Measurements from ENCODE around the gene DIDO1.
"Not testable (repeated sequence)": the region's sequence is repeated elsewhere in the genome, so short reads cannot be mapped to it uniquely, and the experiment has no call there.

Gene DIDO1

DNA sequence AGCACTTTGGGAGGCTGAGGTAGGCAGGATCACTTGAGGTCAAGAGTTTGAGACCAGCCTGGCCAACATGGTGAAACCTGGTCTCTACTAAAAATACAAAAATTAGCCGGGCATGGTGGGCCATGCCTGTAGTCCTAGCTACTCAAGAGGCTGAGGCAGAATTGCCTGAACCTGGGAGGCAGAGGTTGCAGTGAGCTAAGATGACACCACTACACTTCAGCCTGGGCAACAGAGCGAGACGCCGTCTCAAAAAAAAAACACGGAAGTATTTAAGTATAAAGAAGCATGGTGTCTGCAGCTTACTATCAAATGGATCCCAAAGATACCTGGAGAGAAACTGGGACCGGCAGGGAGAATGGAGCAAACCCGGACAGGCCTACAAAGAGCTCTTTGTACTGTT is 77.4 kb downstream of the DIDO1 start:
- DNase-seq: not testable (repeated sequence)

DNA sequence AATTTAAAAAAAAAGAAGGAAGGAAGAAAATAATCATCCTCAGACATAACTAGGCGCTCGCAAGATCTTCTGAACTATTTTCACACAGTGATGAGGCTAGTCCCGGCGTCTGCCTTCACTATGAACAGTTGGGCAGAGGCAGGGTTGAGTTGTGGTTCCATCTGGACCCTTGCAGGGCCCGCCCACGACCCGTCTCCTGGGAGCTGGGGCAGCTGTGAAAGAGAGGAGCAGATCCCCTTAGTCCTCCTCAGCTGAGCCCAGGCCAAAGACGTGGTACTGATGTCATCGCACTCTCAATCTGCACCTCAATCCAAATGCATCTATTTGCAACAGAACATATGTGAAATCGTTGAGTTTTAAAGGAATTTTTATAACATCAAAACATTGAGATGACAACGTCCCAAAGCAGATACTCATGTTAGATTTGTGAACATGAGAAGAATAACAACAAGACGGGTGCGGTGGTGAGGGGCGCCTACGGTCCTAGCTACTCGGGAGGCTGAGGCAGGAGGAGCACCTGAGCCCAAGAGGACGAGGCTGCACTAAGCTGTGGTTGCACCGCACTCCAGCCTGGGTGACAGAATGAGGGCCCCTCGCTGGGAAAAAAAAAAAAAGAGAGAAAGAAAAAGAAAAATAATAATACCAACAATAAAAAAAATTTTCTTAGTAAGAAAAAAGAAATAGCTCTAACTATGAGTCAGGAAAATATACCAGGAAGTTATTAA is 80.0 kb downstream of the DIDO1 start:
- DNase-seq: no peak

DNA sequence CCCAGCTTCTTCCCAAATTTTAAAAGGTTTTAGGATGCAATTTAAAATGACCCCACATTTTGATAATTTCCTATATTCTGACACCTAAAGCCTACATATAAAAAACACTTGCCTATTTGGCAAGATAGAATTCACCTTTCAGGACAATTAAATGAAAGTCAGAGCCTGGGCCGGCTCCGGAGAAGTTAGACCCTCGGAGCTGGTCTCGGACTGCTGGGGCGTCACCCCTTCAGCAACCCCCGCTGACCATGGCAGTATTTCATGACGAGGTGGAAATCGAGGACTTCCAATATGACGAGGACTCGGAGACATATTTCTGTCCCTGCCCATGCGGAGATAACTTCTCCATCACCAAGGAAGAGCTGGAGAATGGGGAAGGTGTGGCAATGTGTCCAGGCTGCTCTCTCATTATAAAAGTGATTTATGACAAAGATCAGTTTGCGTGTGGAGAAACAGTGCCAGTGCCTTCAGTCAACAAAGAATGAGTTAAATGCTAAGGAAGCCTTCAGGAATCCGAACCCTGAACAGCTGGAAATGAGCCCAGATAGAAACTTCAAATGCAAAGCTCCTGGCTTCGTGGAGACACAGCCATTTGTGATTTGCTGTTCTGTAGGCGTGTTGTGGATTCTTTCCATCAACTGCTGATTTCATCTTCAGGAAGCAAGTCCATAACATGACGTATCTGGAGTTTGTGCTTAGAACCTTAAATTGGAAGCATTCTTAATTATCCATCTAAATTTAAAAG is 80.7 kb downstream of the DIDO1 start:
- no peak for DNase-seq

DNA sequence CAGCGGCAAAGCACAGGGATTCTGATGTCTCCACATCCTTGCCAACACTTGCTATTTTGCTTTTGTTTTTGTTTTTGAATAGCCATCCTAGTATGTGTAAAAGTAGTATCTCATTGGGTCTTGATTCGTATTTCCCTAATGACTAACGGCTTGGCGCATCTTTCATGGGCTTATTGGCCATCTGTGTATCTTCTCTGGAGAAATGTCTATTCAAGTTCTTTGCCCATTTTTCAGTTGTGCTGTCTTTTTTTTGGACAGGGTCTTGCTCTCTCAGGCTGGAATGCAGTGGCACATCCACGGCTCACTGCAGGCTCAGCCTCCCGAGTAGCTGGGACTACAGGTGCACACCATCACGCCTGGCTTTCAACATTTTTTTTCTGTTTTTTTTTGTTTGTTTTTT is 82.1 kb downstream of the DIDO1 start:
- DNase-seq: no peak

GRCh38 chr20:62843656-62844055 is 82.6 kb downstream of the DIDO1 start:
- DNase-seq: no peak

GRCh38 chr20:62841705-62842212 is 84.5 kb downstream of the DIDO1 start:
- no peak for DNase-seq

GRCh38 chr20:62840244-62841197 is 85.8 kb downstream of the DIDO1 start:
- no peak for DNase-seq

GRCh38 chr20:62839816-62840215 is 86.5 kb downstream of the DIDO1 start:
- no peak for DNase-seq

DNA sequence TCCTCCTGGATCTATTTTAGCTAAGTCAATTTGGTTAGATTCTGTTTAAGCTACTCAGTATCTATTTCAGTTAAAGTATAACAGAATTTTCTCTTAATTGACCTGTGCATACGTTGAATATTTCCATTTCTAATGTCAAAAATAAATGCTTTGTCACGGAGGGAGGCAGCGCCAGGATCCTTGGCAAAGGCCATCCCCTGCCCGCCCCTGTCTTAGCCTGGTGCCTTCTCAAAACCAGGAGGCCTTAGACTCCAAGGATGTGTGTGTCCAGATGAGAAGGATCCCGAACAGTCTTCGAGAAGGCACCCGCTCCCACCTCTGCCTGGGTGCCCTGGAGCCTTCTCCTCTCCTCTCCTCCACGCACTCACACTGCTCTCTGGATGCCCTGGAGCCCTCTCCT is 87.0 kb downstream of the DIDO1 start:
- no peak for DNase-seq

DNA sequence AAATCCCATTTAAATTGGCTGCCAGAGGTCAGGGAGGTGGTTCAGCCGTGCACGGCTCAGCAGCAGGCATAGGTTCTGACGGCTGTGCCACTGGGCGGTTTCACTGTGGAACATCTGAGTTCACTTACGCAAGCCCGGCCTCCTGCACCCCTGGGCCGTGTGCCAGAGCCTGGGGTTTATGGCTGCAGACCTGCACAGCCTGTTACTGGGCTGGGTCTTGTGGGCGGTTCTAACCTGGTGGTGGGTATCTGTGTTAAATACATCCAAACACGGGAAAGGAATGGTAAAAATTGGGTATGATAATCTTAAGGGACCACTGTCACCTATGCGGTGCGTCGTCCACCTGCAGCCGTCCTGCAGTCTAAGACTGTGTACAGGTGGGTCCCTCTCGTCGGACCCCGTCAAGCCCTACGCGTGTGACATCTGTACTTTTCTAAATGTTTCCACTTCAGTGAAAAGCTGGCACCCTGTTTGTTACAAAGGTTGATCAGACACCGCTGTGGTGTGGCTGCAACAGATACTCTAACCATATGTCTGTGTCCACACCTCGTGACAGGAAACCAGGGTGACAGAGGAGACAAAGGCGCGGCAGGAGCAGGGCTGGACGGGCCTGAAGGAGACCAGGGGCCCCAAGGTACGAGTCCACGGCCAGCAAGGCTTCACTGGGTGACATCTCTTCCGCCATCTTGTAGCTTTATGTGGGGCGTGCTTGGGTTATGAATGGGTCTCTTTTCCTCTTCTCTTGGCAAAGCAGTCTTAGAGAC is 88.0 kb downstream of the DIDO1 start:
- DNase-seq: no peak

- no peak for DNase-seq
Measured at GRCh38 chr20:62837790-62838127, 88.5 kb downstream of the DIDO1 start.

DNA sequence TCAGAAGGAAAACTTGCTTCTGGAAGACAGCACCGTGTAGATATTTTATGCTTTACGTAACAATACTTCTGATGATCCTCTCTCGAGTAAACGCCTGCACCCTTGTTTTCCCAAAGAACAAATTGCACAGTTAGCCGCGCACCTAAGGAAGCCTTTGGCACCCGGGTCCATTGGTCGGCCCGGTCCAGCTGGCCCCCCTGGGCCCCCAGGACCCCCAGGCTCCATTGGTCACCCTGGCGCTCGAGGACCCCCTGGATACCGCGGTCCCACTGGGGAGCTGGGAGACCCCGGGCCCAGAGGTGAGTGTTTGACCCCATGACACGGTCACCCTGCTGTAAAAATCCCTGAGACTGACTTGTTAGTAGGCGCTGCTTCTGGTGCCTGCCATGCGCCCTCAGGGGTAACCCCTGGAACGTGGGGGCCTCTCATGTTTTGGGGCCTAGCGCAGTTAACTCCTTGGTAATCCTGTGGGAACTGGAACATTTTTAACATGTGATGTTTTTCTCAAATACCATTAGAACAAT is 89.3 kb downstream of the DIDO1 start:
- no peak for DNase-seq

DNA sequence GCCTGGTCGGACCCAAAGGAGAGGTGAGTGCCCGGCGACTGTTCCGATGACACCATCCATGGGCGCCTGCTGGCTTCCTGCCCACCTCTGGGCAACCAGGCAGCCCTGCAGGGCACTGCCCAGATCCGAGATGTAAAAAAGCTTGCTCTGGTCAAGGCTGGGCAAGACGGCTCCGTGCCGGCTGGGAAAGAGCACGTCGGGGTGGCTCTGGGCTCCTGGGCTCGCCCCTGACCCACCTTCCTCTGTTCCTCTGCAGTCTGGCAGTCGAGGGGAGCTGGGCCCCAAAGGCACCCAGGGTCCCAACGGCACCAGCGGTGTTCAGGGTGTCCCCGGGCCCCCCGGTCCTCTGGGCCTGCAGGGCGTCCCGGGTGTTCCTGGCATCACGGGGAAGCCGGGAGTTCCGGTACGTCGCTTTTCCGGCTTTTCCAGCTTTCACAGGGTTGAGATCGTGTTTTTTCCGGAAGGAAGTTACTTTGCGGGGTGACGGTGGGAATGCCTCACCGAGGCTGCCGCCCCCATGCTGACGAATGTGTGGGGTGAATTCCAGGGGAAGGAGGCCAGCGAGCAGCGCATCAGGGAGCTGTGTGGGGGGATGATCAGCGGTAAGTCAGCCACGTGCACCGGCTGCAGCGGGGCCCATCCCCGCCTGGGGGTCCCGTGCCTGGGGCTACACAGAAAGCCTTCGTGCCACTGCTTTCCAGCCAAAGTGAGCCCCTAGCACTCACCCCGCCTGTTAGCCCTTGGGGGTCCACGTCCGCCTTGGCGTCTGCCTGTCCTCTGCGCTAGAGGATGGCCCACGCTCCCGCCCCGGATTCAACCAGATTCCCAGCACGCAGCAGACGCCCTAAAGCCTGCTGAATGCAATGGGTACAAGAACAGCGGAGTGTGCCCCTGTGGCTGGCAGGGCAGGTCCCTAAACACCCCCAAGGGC is 90.1 kb downstream of the DIDO1 start:
- no peak for DNase-seq

GRCh38 chr20:62834967-62835730 is 91.2 kb downstream of the DIDO1 start:
- DNase-seq: no peak

DNA sequence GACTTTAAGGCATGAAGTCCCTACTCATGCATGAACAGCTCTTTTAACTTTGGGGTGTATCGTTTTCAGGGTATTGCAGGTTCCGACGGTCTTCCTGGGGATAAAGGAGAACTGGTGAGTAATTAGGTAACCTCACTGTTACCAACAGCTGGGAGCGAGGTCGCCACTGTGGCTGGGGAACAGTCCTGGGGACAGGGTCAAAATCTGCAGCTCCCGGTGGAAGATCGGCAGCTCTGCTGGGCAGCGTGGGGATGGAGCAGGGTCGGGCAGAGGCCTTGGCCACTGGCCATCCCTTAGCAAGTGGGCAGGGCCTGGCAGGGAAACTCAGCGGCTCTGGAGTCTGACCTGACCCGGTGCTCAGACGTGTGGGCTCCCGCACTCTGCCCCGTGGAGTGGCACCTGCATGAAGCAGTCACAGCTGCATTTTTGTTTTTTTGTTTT is 93.3 kb downstream of the DIDO1 start:
- no peak for DNase-seq

GRCh38 chr20:62832212-62832922 is 93.9 kb downstream of the DIDO1 start:
- no peak for DNase-seq

- DNase-seq: no peak
Measured at GRCh38 chr20:62831854-62832211, 94.5 kb downstream of the DIDO1 start.

GRCh38 chr20:62831361-62831788 is 94.9 kb downstream of the DIDO1 start:
- DNase-seq: no peak

DNA sequence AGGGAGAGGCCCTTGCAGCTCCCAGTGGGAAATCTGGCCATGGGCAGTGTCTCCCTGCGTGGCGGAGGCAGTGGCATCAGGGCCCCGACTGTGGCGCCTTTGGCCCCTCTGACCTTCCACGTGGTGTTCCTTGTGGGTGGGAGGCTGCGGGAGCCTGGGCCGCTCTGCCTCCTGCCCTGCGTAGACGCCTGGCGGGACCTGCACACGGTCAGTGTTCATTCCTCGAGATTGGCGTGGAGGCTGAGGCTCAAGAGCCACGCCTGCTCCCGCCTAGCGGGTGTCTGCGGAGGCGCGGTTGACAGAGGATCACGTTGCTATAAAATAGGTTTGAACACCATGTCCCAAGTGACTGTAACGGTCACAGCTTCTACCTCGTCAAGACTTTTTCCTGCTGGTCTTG is 95.5 kb downstream of the DIDO1 start:
- DNase-seq: no peak

- DNase-seq: no peak
Measured at GRCh38 chr20:62830251-62830650, 96.1 kb downstream of the DIDO1 start.
